Measurements from ENCODE around the gene LAMB1.
"Not testable (repeated sequence)": the region's sequence is repeated elsewhere in the genome, so short reads cannot be mapped to it uniquely, and the experiment has no call there.

Gene LAMB1

GRCh38 chr7:107909445-107909844 lies 93.5 kb downstream of the LAMB1 start:
- no peak for DNase-seq

GRCh38 chr7:107907790-107908189 lies 95.2 kb downstream of the LAMB1 start:
- DNase-seq = no peak

- DNase-seq = no peak
These were observed 100.6 kb downstream of the LAMB1 start for GRCh38 chr7:107902381-107902780.

- DNase-seq = no peak
These were observed 102.4 kb downstream of the LAMB1 start for GRCh38 chr7:107900496-107901015.

- DNase-seq = no peak
These were observed 103.9 kb downstream of the LAMB1 start for GRCh38 chr7:107898997-107899594.

GRCh38 chr7:107892367-107892741 lies 110.6 kb downstream of the LAMB1 start:
- not testable (repeated sequence) for DNase-seq

- DNase-seq = no peak
These were observed 111.2 kb downstream of the LAMB1 start for GRCh38 chr7:107891636-107892366.

GRCh38 chr7:107890962-107891635 lies 111.9 kb downstream of the LAMB1 start, which contains the start of gene DLD:
TSS of gene DLD (plus strand) at chr7:107891183. CDS start at chr7:107891251, 68 bp downstream.
- peak; percentile 87 for DNase-seq

GRCh38 chr7:107890493-107890961 lies 112.4 kb downstream of the LAMB1 start:
- DNase-seq = no peak

- DNase-seq = no peak
These were observed 113.0 kb downstream of the LAMB1 start for GRCh38 chr7:107889992-107890391.

GRCh38 chr7:107887827-107888226 lies 115.1 kb downstream of the LAMB1 start:
- DNase-seq = not testable (repeated sequence)

GRCh38 chr7:107884066-107884818 lies 118.7 kb downstream of the LAMB1 start:
- DNase-seq = no peak

GRCh38 chr7:107882766-107883165 lies 120.2 kb downstream of the LAMB1 start:
- DNase-seq = no peak

- peak; percentile 37 for DNase-seq
These were observed 123.4 kb downstream of the LAMB1 start for GRCh38 chr7:107879400-107880035.

- no peak for DNase-seq
These were observed 124.3 kb downstream of the LAMB1 start for GRCh38 chr7:107878636-107879035.

GRCh38 chr7:107877731-107878382 lies 125.1 kb downstream of the LAMB1 start:
- DNase-seq = no peak

- DNase-seq = no peak
These were observed 126.0 kb downstream of the LAMB1 start for GRCh38 chr7:107876916-107877315.

- peak; percentile 45 for DNase-seq
These were observed 128.1 kb downstream of the LAMB1 start for GRCh38 chr7:107874605-107875446.

- no peak for DNase-seq
These were observed 128.8 kb downstream of the LAMB1 start for GRCh38 chr7:107874111-107874510.

All from COR-L47 (cell line).